Measurements from ENCODE around the gene HOXA5.

The HOXA5 gene

GRCh38 chr7:27147199-27148030, 3.9 kb upstream of the HOXA5 start, which contains the start of gene HOXA6:
Gene HOXA6, minus strand, starts transcription at chr7:27147774. Its CDS starts 25 bp downstream, at chr7:27147749.
- TF ChIP-seq CTCF (IDR thresholded peaks at IDR 0.05; ENCODE audit: borderline replicate concordance, insufficient read depth, low read depth, low read length), result no peak
- no peak within 1 kb of the TSS for H3K4me3 ChIP-seq (ENCODE audit: low read depth, low read length)

- H3K4me3 ChIP-seq (ENCODE audit: low read depth, low read length), result no peak overlapping the region
- no peak for TF ChIP-seq CTCF (IDR thresholded peaks at IDR 0.05; ENCODE audit: borderline replicate concordance, insufficient read depth, low read depth, low read length)
Measured at GRCh38 chr7:27146491-27147198, 3.2 kb upstream of the HOXA5 start.

GRCh38 chr7:27145914-27146412, 2.5 kb upstream of the HOXA5 start:
- TF ChIP-seq CTCF (IDR thresholded peaks at IDR 0.05; ENCODE audit: borderline replicate concordance, insufficient read depth, low read depth, low read length), result no peak

GRCh38 chr7:27145165-27145913, 1.9 kb upstream of the HOXA5 start:
- no peak overlapping the region for H3K4me3 ChIP-seq (ENCODE audit: low read depth, low read length)
- no peak for TF ChIP-seq CTCF (IDR thresholded peaks at IDR 0.05; ENCODE audit: borderline replicate concordance, insufficient read depth, low read depth, low read length)

More at GRCh38 chr7:27145914-27146412, 2.5 kb upstream of the HOXA5 start:
- H3K4me3 ChIP-seq (ENCODE audit: low read depth, low read length), result no peak overlapping the region

GRCh38 chr7:27144781-27145164, 1.3 kb upstream of the HOXA5 start:
- no peak overlapping the region for H3K4me3 ChIP-seq (ENCODE audit: low read depth, low read length)
- no peak for TF ChIP-seq CTCF (IDR thresholded peaks at IDR 0.05; ENCODE audit: borderline replicate concordance, insufficient read depth, low read depth, low read length)

- H3K4me3 ChIP-seq (ENCODE audit: low read depth, low read length), result no peak overlapping the region
Measured at GRCh38 chr7:27143950-27144780, 684 bp upstream of the HOXA5 start.

More at GRCh38 chr7:27143950-27144780, 684 bp upstream of the HOXA5 start:
- TF ChIP-seq CTCF (IDR thresholded peaks at IDR 0.05; ENCODE audit: borderline replicate concordance, insufficient read depth, low read depth, low read length), result no peak
